Right cardiac atrium (tissue), 5 donors: ENCODE results near the gene CRISP3. TPM values are rescaled to one million over a fixed set of nuclear protein-coding genes. Genes with fewer than 3 reads are reported as not detected.

Source experiments
- ATAC-seq, 2 donors: fragments of 200-7000 bp; cut with Tn5 transposase; one replicate each; pipeline versions ENCODE4 v1.8.0 to v1.9.1; 2020; ENCODE audit warnings: moderate library complexity in 2 of 2, mild to moderate bottlenecking in 1 of 2
- DNase-seq, 3 donors: peaks; one replicate each; pipeline ENCODE4 v3.0.0-alpha.2; 2020
- H3K27ac ChIP-seq: one replicate; pipeline ENCODE4 v1.5.1; 2013; ENCODE audit warnings: mild to moderate bottlenecking, low read length, control low read depth, moderate library complexity
- H3K27me3 ChIP-seq: one replicate; pipeline ENCODE4 v1.6.1; 2013; ENCODE audit not compliant: control insufficient read depth, insufficient read depth
- H3K4me1 ChIP-seq: one replicate; pipeline ENCODE4 v1.6.1; 2013; ENCODE audit warnings: low read length; ENCODE audit not compliant: control insufficient read depth, insufficient read depth
- H3K4me3 ChIP-seq: one replicate; pipeline ENCODE4 v1.5.1; 2013; ENCODE audit warnings: low read length, control low read depth
- H3K9me3 ChIP-seq: one replicate; pipeline ENCODE4 v1.6.1; 2013; ENCODE audit warnings: low read length; ENCODE audit not compliant: control insufficient read depth
- WGBS: extraction: QIAGEN DNeasy Blood & Tissue Kit; methylation state at CpG from one replicate; pipeline ENCODE4 v1.1.7; 2013; 5-methylcytosine and 5-hydroxymethylcytosine counted together
- intact Hi-C, 4 donors: fragments of 100-400 bp; cut with DNase I; formaldehyde crosslinking; loops; one replicate each; pipeline versions ENCODE4 v1.11.0 to v1.14.0; 2022 to 2023
- long read RNA-seq, 4 donors: library from polyadenylated mRNA; unstranded; transcript quantifications; one replicate each; pipeline ENCODE4 v2.0.0, GENCODE V29; 2020 to 2021
- polyA plus RNA-seq: library from polyadenylated mRNA; stranded (reverse); fragments of 200-250 nt; gene quantifications from one replicate; pipeline ENCODE4 v1.2.3, GENCODE V29; 2013
- total RNA-seq, 4 donors: library from RNA; stranded (reverse); fragmentation: NEBNext Ultra II Directional; extraction: Animal tissue kit (Norgen Biotek cat#: 25700); gene quantifications; one replicate each; pipeline ENCODE4 v1.2.1, GENCODE V29; 2021
- donor health status: healthy with polysubstance abuse.
- donor health status: DM: no; HTN: yes; CAD: no.
- donor health status: DM: no; HTN: no; CAD: no.
- donor health status: DM: no; HTN: yes; CAD: no; lungs with severe emphysema.
- donor health status: DM: yes; HTN: yes; CAD: no.

The CRISP3 gene, protein sequence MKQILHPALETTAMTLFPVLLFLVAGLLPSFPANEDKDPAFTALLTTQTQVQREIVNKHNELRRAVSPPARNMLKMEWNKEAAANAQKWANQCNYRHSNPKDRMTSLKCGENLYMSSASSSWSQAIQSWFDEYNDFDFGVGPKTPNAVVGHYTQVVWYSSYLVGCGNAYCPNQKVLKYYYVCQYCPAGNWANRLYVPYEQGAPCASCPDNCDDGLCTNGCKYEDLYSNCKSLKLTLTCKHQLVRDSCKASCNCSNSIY
- total RNA-seq = not detected
- not detected for polyA plus RNA-seq
- long read RNA-seq, donor 1 = 0 reads
- long read RNA-seq, donor 2 = 0 reads
- long read RNA-seq, donor 3 = 0 reads
- long read RNA-seq, donor 4 = 0 reads

GRCh38 chr6:49744259-49744658 lies at the start of gene CRISP3:
Gene CRISP3 (minus strand): TSS chr6:49744388. CDS start chr6:49744367, 21 bp downstream.
- no peak within 1 kb of the TSS for H3K4me3 ChIP-seq
- H3K27me3 ChIP-seq = no peaks in the 10 kb centered on the region
- H3K9me3 ChIP-seq = no peaks in the 10 kb centered on the region
- intact Hi-C loops = no loop called here
- ATAC-seq (no peak), DNase-seq (no peak)
- 50% methylated on average over 1 of the region's 1 CpG for WGBS
- H3K27ac ChIP-seq = no peak within 1 kb of the TSS
- H3K4me1 ChIP-seq = no peaks in the 10 kb centered on the region

DNA sequence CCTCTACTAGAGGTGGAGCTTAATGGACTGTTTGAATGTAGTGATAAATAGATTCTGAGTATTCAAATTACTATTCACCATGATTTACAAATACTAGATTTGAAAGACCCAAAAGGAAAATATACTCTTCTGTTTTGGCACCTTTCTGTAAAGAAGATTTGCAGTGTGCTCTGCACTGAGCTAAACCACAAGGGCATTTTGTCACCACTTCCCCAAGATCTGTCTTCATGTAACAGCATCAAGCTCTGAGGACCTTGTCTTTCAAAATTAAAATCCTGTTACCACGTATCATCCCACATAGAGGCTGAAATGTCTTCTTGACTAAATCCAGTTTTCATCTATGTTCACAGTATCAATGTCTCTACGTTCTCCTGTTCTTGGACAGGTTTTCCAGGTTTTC lies 46.2 kb upstream of the CRISP3 start:
- no peak for DNase-seq
- no peak overlapping the region for H3K4me3 ChIP-seq
- no peak for ATAC-seq
- 62% methylated on average over 2 of the region's 2 CpGs for WGBS
- H3K9me3 ChIP-seq = no peaks in the 10 kb centered on the region
- no peaks in the 10 kb centered on the region for H3K4me1 ChIP-seq
- H3K27me3 ChIP-seq = no peaks in the 10 kb centered on the region
- H3K27ac ChIP-seq = no peak overlapping the region
- intact Hi-C loops = no loop called here

DNA sequence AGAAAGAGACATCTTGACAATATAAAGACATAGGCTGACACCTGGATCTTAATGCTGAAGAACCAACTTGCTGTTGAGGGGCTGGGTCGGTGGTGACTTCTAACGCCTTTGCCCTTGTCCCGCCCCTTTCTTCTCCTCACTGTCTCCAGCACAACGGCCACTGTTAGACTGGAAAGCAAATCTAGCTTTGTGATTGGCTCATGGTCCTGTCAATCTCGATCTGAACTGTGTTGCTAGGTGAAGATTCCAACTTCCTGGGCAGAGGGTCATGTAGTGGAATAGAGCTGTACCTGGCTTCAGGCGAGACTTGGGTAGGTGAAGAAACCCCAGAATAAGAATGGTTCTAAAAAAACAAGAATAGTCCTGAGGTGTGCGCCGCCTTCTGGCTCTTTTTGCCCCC lies 43.0 kb upstream of the CRISP3 start, which contains the start of gene PGK2:
Gene PGK2, minus strand, starts transcription at position 110 of the 400 bp plus-strand sequence. Its CDS starts 98 bp downstream, at position 12.
- Histone ChIP-seq H3K4me1 (no peaks in the 10 kb centered on the region), H3K27ac (no peak within 1 kb of the TSS), H3K9me3 (no peaks in the 10 kb centered on the region), H3K27me3 (no peaks in the 10 kb centered on the region), H3K4me3 (no peak within 1 kb of the TSS)
- 84% methylated on average over 8 of the region's 8 CpGs for WGBS
- intact Hi-C loops = no loop called here
- DNase-seq = no peak
- no peak for ATAC-seq

GRCh38 chr6:49784272-49784671 lies 40.1 kb upstream of the CRISP3 start:
- no peaks in the 10 kb centered on the region for H3K9me3 ChIP-seq
- no peak for DNase-seq
- no peak for ATAC-seq
- H3K4me3 ChIP-seq = no peak overlapping the region
- no peak overlapping the region for H3K27ac ChIP-seq
- intact Hi-C loops = no loop called here
- H3K27me3 ChIP-seq = no peaks in the 10 kb centered on the region
- no peaks in the 10 kb centered on the region for H3K4me1 ChIP-seq

DNA sequence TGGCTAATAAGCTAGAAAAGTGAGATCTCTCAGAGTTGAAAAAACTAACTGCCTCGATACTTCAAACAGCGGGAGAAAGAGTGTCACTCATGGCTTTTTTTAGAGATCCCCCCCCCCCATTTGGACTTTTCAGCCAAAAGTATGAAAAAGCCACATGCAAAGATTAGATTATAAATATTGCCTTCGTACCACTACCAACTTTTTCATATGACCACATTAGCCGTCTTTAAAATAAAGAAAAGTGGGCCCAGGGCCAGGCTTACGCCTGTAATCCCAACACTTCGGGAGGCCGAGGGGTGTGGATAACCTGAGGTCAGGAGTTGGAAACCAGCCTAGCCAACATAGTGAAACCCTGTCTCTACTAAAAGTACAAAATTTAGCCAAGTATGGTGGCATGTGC lies 38.5 kb upstream of the CRISP3 start:
- DNase-seq (no peak), ATAC-seq (no peak)
- Histone ChIP-seq H3K4me1 (no peaks in the 10 kb centered on the region), H3K27ac (no peak overlapping the region), H3K27me3 (no peaks in the 10 kb centered on the region), H3K9me3 (no peaks in the 10 kb centered on the region), H3K4me3 (no peak overlapping the region)
- 71% methylated on average over 7 of the region's 7 CpGs for whole genome bisulfite sequencing
- intact Hi-C loops = no loop called here

DNA sequence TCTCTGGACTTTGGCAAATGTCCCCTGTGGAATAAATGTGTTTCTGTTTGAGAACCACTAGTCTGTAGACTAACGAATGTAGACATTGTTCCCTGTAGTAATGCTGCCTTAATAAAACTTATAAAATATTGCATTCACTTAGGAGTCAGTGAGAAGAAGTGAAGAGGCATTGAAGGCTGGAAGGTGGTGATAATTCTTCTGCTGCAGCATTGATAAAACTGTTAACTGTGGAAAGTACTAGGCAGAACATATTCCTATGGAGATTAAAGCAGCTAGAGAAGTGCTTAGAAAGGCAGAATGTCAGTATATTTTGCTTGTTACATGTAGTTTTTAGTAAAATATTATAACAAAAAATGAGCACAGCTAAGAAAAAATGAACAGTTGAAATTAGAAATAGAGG lies 38.1 kb upstream of the CRISP3 start:
- H3K9me3 ChIP-seq = no peaks in the 10 kb centered on the region
- no peaks in the 10 kb centered on the region for H3K4me1 ChIP-seq
- no peak overlapping the region for H3K27ac ChIP-seq
- no peaks in the 10 kb centered on the region for H3K27me3 ChIP-seq
- DNase-seq = no peak
- no peak overlapping the region for H3K4me3 ChIP-seq
- intact Hi-C loops = no loop called here
- WGBS = 63% methylated on average over 1 of the region's 1 CpG
- ATAC-seq = no peak

GRCh38 chr6:49776444-49776843 lies 32.3 kb upstream of the CRISP3 start:
- no peak overlapping the region for H3K4me3 ChIP-seq
- WGBS = 26% methylated on average over 1 of the region's 1 CpG
- no peak overlapping the region for H3K27ac ChIP-seq
- H3K9me3 ChIP-seq = no peaks in the 10 kb centered on the region
- H3K27me3 ChIP-seq = no peaks in the 10 kb centered on the region
- DNase-seq (no peak), ATAC-seq (no peak)
- no peaks in the 10 kb centered on the region for H3K4me1 ChIP-seq
- intact Hi-C loops = no loop called here

- Histone ChIP-seq H3K27me3 (no peaks in the 10 kb centered on the region), H3K4me1 (no peaks in the 10 kb centered on the region), H3K4me3 (no peak overlapping the region), H3K9me3 (no peaks in the 10 kb centered on the region), H3K27ac (no peak overlapping the region)
- intact Hi-C loops = no loop called here
- DNase-seq = no peak
- ATAC-seq = no peak
Observed at GRCh38 chr6:49775043-49775442, 30.9 kb upstream of the CRISP3 start.

DNA sequence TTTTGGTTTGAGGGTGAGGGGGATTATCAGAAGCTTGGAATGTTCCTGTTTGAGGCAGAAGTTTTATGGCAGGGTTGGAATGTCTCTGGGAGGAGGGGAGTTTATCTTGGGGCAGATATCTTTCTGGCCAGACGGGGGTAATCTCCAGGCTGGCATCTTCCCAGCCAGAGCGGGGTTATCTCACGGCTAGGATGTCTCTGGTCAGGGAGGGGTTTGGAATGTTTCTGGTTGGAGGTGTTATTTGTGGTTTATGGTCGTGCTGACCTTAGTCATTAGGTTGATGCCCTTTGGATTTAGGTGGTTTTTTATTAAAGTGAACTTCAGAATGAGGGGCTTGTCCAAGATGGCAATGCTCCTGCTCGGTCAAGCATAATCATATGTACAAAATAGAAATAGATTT lies 28.1 kb upstream of the CRISP3 start:
- intact Hi-C loops = no loop called here
- no peaks in the 10 kb centered on the region for H3K27me3 ChIP-seq
- WGBS = 41% methylated on average over 5 of the region's 5 CpGs
- no peak for ATAC-seq
- DNase-seq = no peak
- no peak overlapping the region for H3K27ac ChIP-seq
- H3K4me3 ChIP-seq = no peak overlapping the region
- H3K4me1 ChIP-seq = no peaks in the 10 kb centered on the region
- H3K9me3 ChIP-seq = no peaks in the 10 kb centered on the region

DNA sequence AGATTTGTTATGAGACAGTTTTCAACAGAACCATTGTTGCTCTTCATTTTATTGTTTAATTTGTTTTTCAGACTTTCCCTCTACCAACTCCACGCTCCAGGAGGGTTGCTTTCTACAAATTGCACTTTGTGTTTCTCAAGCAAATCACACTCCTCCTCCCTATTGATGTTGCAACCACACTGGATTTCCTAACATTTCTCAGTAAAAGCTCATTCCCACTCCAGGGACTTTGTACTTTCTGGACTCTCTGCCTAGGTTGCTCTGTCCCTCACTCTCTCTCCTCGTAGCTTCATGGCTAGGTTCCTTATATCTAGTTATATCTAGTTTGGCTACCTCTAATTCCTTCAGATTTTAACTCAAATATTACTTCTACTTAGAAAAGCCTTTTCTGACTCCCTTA lies 22.6 kb upstream of the CRISP3 start:
- no peak for DNase-seq
- H3K4me3 ChIP-seq = no peak overlapping the region
- H3K27ac ChIP-seq = no peak overlapping the region
- H3K4me1 ChIP-seq = no peaks in the 10 kb centered on the region
- 67% methylated on average over 2 of the region's 2 CpGs for WGBS
- ATAC-seq = no peak
- no peaks in the 10 kb centered on the region for H3K27me3 ChIP-seq
- intact Hi-C loops = no loop called here
- H3K9me3 ChIP-seq = no peaks in the 10 kb centered on the region

- H3K4me3 ChIP-seq = no peak overlapping the region
- H3K27ac ChIP-seq = no peak overlapping the region
- 36% methylated on average over 2 of the region's 2 CpGs for WGBS
- H3K9me3 ChIP-seq = no peaks in the 10 kb centered on the region
- DNase-seq = no peak
- no peak for ATAC-seq
- H3K4me1 ChIP-seq = no peaks in the 10 kb centered on the region
- H3K27me3 ChIP-seq = no peaks in the 10 kb centered on the region
- intact Hi-C loops = no loop called here
Observed at GRCh38 chr6:49764571-49765236, 20.5 kb upstream of the CRISP3 start.
